NCI-H1436 treated with DMSO at 0.1 percent for 48 hours (cell line): Measurements from ENCODE around the gene GIPC1.
"Not testable (repeated sequence)": the region's sequence is repeated elsewhere in the genome, so short reads cannot be mapped to it uniquely, and the experiment has no call there.

Experiments
- DNase-seq: peaks from one replicate; lab custom pipeline; 2025; lab: John Stamatoyannopoulos, UW

The GIPC1 gene, protein sequence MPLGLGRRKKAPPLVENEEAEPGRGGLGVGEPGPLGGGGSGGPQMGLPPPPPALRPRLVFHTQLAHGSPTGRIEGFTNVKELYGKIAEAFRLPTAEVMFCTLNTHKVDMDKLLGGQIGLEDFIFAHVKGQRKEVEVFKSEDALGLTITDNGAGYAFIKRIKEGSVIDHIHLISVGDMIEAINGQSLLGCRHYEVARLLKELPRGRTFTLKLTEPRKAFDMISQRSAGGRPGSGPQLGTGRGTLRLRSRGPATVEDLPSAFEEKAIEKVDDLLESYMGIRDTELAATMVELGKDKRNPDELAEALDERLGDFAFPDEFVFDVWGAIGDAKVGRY

DNA sequence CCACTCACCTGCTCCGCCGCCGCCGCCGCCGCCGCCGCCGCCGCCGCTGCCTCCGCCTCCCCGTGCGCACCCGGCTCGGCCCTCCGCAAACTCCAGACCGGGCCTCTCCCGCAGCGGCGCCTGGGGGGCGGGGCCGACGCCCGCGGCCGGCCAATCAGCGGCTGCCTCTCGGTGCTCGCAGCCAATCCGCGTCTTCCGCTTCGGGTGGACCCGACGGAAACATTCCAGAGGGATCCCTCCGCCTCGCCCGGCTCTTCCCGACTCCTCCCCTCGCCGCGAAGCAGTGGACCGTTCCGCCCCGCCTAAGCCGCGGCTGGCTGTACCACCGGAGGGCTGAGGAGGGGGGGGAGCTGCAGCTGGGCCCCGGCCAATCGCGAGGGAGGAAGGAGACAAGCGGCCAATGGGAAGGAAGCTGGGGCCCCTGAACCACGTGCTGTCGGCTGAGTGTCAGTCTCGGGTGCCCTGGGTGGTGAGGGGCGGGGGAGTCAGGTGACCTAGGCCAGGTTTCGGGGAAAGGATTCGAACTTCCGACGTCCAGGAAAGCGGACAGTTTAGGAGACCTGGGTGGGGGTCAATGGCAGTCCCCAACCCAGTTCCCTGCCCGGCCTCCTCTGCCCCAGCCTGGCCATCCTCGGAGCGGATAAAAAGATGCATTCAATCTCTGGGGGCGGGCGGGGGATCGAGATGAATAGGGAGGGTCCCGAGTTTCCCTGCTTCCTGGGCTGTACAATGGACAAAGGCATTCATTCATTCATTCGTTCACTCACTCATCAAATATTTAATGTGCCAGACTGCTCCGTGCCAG lies at the start of gene GIPC1:
GIPC1 (minus strand) TSS at position 99 of the 805 bp plus-strand sequence. CDS start 13,151 bp downstream, outside the sequence.
- peak; percentile 90 for DNase-seq

DNA sequence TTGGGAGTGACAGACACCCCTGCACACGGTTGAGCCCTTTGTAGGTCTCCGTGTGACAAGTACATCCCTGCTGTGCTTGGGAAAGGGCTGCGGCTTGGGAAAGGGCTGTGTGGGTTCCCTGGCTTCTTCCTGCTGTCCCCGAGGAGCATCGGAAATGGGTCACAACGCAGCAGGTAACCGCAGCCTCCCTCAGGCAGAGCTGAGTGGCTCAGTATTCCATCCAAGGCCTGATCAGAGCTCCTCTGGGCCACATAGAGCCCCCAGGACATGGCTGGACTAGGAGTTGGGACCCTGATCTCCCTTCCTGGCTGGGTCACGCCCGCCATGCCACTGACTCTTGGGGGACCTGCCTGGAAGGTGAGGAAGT lies 49.8 kb upstream of the GIPC1 start:
- DNase-seq = no peak

DNA sequence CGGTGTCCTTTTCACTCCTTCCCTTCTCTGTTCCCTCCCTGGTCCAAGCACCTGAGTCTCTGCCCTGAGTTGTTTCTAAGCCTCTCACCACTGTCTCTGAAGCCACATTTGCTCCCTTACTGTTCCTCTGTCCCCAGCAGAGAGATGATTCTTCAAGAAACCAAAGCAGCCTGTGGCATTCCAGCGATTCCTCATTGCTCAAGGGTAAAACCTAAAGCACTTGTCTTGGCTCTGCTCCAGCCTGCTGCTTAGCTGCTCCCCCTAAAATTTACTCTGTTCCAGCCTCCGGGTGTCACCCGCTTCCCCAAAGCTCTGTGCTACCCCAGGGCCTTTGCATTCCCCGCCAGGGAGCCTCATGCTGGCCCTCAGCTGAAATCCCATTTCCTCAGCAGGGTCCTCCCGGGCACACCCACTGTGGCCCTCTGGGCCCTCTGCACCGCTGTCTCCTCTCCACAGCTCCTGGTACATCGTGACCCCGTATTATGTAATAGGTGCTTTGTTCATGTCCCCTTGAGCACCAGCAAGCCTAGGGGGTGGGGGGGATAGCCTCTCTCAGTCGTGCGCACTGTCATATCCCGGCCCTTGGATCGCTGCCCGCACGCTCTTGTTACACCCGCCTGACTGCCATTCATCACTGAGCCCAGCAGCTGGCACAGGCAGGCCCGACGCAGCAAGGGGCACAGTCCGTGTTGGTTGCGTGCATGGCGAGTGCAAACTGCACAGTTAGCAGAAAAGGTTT lies 49.2 kb upstream of the GIPC1 start:
- peak; percentile 48 for DNase-seq

DNA sequence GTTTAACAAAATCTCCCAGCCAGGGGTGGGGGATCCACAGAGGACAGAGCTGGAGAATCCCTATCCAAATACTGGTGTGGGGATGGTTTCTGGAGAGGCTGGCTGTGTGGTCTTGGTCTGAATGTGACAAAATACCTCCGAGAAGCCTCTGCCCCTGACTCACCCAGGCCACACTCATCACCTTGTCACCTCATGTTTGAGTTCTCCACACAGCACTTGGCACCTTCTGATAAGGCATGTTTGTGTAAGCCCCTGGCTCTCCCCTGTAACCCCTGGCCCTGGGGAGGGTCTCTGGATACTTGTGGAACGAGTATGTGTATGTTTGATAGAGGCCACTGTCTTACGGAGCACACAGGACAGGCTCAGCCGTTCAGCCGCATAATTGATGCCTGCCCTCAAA lies 48.1 kb upstream of the GIPC1 start:
- no peak for DNase-seq

DNA sequence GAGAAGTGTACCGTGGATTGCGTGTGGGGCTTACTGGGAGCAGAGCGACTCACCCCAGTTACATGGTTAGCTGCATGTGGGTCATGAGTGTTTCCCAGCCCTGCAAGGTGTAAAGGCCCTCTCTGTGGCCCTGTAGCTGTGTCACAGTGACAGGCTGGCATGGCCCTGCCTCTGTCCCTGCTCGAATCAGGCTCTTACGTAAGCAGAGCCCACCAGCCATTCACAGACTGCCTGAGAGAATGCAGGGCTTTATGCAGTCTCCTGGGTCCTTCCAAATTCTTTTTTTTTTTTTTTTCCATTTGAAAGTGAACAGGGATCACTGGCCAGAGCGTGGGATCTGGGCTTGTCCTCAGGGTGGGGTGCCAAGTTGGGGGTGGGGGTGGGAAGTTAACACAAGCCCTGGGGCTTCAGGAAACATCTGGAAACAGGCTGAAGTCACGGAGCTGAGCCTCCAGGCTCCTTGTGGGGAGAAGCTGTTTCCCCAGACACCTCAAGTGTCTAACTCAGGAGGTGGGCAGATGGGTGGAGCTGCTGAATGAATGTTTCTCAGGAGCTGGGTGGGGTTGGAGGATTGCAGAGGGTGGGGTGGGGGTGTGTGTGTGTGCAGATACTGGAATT lies 46.9 kb upstream of the GIPC1 start:
- DNase-seq = no peak

DNA sequence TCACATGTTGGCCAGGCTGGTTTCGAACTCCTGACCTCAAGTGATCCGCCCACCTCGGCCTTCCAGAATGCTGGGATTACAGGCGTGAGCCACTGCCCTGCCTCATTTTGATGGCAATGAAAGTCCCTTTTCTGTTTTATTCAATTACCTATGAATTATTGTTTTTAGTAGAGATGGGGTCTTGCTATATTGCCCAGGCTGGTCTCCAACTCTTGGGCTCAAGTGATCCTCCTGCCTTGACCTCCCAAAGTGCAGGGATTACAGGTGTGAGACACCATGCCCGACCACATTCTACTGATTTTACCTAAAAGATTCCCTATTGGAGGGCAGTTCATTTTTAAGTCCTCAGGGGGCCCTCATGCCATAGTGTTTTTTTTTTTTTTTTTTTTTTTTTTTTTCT lies 46.1 kb upstream of the GIPC1 start:
- DNase-seq = not testable (repeated sequence)

DNA sequence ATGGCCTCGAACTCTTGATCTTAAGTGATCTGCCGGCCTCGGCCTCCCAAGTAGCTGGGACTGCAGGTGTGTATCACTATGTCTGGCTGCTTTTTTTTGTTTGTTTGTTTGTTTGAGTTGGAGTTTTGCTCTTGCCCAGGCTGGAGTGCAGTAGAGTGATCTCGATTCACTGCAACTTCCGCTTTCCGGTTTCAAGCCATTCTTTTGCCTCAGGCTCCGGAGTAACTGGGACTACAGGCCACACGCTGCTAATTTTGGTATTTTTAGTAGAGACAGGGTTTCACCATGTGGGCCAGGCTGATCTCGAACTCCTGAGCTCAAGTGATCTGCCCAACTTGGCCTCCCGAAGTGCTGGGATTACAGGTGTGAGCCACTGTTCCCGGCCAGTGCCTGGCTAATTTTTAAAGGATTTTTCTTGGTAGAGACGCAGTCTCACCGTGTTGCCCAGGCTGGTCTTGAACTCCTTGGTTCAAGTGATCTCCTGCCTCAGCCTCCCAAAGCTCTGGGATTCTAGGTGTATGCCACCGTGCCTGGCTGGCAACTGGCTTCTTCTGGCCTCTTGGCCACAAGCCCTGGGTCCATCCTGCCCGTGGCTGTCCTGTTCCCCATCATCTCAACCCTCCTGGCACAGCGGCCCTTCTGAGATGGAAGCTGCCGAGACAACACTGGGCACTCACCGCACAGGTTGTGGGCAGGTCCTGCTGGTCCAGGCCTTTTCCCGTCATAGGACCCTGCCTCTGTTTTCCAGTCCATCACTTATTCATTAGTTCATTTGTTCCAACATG lies 45.0 kb upstream of the GIPC1 start:
- DNase-seq = no peak

DNA sequence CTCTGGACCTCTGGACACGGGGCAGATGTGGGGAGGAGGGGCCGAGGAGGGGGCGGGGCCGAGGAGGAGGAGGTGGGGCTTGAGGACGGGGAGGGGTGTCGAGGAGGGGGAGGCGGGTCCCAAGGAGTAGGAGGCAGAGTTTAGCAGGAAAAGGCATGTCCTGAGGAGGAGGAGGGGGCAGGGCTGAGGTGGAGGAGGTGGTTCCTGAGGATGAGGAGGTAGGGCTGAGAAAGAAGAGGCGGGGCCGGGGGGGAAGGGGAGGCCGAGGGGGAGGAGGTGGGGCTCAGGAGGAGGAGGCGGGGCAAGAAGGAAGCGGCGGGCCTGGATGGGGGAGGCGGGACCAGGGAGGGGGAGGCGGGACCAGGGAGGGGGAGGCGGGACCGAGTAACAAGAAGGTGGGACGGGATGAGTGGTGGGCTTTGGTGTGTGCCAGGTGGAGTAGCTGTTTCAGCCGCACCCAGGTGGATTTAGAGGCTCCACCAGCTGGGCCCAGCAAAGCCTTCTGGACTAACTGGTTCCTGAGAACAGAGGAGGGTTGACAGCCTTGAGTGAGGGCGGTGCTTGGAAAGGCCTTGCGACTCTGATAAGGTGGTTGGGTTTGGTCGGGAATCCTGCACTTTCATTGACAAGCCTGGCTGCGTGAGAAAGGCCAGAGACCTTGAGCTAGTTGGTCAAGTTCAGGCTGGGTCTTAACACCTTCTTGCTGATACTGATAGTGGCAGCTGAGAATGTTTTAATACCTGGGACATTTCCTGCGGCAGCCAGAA lies 41.2 kb upstream of the GIPC1 start:
- DNase-seq = no peak

DNA sequence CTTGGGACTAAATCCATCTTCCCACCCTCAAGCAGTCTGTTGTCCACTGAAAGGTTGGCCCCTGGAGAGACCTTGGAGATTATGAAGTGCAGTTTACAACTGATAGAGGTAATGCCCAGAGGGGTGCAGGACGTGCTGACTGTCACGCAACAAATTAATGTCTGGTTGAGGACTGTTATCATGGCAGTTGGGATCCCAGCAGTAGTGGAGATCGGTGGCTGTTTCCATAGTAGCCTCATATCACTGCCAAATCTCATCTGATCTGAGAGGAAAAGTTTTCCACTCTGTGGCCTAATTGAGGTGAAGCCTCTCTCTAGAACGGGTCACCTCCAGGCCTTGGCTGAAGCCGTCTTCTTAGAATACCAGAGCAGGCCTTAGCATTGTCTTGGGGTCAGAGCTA lies 37.5 kb upstream of the GIPC1 start:
- no peak for DNase-seq

DNA sequence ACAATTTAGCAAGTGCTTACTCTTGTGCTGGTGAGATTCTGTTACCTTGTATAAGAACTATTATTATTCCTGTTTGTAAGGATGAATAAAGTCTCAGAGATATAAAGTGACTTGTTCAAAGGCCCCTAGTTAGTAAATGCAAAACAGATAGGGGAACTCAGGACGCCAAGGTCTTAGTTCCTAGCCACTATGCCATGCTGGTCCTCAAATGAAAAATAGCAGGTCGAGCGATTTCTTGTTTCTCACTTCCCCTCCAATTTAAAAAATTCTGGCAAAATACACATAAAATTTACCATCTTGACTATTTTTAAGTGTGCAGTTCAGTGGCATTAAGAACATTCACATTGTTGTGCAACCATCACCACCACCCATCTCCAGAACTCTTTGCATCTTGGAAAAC lies 34.6 kb upstream of the GIPC1 start:
- DNase-seq = no peak

DNA sequence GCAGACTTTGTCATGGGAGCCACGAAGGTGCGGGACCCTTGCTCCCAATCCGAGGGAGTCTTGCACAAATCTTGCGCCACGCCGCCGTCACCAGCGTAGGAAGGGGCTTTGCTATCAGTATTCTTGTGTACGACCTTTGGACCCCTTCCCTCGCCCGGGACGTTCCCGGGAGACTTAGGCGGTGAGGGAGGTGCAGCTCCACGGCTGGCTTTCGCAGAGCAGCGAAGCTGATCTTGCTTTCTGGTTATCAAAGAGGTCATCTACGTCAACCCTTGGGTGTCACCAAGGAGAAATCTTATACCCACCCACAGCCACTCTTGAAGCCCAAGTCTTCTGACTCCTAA lies 34.0 kb upstream of the GIPC1 start:
- DNase-seq = no peak

DNA sequence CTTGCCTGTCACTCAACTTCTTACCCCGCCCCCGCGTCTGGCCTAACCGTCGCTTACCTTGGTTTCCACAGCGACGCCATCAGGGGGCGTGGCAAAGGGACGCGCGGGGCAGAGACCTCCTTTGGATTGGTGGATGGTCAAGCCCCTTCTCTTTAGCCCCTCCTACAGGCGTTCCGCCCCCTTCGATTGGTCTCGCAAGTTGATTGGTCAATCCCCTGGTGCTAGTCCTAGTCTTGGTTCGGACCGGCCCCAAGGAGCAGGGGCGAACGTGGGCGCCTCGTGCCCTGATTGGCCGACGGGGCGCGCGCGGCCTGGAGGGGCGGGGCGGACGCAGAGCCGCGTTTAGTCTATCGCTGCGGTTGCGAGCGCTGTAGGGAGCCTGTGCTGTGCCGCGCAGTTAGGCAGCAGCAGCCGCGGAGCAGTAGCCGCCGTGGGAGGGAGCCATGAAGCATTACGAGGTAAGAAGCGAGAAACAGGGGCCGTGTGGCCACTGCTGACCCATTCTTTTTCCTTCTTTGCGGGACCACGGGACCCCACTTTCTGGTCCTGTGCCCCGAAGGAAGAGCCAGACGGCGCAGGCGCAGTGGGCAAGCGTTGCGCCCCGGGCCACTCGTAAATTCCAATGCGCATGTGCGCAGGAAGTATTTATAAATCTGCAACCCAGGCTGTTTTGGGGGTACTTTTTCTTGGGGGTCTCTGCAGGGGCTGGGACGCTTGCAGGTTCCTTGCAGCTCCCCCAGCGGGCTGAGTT lies 33.5 kb upstream of the GIPC1 start, which contains the start of gene TECR:
TECR (plus strand) TSS at position 341 of the 751 bp plus-strand sequence; CDS start at position 444, 103 bp downstream.
- peak; percentile 98 for DNase-seq

DNA sequence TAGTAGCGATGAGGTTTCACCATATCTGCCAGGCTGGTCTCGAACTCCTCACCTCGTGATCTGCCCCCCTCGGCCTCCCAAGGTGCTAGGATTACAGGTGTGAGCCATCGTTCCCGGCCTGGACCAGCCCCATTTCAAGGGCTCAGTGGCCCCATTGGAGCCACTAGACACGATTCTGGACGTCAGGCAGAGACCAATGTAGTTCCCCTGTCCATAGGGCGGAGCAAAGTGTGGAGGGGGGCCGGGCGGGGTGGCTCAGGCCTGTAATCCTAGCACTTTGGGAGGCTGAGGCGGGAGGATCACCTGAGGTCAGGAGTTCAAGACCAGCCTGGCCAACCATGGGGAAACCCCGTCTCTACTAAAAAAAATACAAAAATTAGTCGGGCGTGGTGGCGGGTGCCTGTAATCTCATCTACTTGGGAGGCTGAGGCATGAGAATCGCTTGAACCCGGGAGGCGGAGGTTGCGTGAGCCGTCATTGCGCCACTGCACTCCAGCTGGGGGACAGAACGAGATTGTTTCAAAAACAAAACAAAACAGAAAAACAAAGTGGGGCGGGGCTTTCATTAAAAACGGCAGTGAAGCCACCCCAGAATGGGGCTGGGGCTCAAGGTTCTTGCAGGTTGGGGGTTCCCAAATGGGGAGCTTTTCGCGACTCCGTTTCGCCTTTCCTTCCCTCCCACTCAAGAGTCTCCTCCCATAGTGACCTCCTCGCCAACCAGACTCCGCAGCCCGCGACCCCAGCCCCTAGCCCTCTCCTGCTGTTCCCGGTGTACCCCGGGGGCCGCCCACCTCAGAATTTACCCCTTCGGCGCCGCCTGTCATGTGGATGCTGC lies 32.7 kb upstream of the GIPC1 start:
- no peak for DNase-seq

DNA sequence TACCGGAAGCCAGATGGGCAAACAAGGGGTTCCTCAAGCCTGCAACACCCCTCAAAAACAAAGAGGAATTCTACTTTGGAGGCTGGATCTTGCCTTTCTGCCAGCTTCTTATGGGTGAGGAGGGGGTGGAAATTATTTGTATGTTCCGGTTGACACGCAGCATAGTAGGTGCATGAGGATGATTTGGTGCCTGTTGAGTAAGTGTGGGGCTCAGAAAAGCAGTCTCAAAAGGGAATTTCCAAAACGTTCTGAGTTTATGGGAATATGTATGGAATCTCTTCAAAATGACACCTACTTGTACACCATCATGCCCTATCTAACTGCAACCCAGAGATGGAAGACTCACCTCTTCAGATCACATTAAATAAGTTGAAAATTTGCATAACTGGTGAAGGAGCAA lies 30.5 kb upstream of the GIPC1 start:
- no peak for DNase-seq

DNA sequence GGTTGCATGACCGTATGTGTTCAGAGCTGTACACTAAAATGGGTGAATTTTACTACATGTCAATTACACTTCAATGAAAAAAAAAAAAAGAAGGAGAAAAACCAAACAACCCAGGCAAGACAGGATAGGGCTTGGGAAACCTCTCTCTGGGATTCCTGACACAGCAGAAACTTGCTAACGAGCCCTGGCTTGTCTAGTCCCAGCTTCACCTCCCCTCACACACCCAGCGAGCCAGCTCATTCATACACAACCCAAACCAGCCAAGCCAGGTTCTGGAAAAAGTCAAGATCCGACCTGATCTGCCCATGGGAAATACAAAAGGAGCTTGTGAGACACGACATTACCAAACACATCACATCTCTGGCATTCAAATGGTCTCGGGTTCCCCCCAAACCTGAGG lies 29.8 kb upstream of the GIPC1 start:
- no peak for DNase-seq

DNA sequence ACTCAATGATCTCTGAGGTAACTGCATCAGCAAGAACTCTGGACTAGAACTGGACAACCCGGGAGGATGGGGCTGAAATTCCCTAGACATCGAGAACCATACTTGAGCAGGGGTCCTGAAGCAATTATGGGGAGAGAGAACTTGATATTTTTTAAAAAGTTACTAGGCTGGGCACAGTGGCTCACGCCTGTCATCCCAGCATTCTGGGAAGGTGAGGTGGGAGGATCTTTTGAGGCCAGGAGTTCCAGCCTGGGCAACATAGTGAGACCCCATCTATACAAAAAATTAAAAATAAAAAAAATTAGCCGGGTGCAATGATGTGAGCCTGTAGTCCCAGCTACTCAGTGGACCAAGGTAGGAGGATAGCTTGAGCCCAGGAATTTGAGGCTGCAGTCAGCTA lies 24.6 kb upstream of the GIPC1 start:
- no peak for DNase-seq

DNA sequence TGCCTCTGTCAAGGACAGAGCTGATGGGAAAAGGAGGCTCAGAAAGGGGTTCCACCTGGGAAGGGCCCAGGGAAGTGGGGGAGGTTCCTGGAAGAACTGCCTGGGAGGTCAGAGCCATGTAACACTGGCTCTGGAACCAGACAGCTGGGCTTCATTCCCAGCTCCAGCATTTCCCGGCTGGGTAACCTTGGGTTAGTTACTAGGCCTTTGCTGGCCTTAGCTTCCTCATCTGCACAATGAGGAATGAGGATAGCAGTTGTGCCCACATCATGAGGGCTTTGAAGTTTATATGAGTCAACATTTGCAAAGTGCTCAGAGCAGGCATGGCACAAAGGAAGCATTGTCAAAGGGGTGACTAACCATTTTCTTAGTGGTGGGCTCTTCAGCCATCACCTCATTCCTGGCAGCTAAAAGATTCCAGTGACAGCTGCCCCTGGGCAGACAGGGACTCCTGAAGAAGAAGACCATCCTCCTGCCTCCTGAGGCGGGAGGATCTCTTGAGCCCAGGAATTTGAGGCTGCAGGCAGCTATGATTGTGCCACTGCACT lies 24.0 kb upstream of the GIPC1 start:
- DNase-seq = no peak

DNA sequence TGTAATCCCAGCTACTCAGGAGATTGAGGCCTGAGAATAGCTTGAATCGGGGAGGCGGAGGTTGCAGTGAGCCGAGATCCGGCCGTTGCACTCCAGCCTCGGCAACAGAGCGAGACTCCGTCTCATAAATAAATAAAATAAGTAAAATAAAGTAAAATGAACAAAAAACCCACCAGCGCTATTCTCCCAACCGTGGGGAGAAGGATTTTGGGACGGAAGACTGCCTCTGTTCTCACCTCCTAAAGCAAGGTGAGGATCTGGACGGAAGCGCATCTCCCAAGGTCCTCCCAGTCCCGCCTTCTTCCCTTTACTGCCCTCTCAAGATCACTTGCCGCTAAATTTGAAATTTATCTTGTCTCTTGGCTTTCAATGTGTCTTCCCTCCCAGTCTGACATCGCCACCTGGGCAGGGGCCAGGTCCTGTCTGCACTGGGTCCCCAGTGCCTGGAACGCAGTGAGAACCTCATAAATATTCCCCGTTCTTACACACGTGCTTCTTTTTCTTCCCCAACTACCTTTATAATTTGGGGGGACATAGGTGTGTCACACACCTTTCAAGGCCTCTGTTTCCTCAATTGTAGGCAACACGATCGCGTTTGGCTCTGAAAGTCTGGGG lies 23.4 kb upstream of the GIPC1 start:
- no peak for DNase-seq
